Measurements from ENCODE around the gene PPP1R16B.
"Not testable (repeated sequence)": the region's sequence is repeated elsewhere in the genome, so short reads cannot be mapped to it uniquely, and the experiment has no call there.

PPP1R16B gene

DNA sequence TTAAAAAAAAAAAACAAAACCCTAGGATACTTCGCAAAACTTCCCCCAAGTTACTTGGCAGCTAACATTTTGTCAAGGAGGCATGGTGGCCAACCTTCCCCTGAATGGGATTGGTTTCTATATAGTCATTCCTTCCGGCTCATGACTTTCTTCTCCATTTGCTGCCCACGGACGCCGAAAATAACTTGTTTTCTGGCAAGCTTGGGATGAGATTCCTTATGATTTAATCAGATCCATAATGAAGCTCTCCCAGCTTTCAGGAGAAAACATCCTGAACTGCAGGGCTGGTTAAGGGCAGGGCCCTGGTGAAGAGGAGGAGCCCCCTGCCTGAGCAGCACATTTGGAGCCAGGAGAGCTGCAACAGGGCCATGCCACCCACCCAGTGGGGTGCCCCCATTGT, 49.9 kb downstream of the PPP1R16B start:
- no peak for DNase-seq

DNA sequence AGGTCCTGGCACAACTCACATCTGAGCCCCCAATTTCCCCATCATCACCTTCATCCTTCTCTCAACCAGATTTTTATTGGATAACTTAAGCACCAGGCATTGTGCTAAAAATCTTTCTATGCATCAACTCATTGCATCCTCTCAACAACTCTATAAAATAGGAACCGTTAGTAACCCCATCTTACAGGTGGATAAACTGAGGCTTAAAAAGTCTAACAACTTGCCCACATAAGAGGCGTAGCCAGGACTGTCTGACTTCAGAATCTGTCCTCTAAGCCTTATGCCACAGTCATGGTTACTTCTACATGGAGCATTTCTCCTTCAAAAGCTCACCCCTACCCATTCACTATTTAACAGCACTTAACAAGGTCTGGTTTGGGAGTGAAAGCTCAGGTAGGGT, 51.1 kb downstream of the PPP1R16B start:
- no peak for DNase-seq

DNA sequence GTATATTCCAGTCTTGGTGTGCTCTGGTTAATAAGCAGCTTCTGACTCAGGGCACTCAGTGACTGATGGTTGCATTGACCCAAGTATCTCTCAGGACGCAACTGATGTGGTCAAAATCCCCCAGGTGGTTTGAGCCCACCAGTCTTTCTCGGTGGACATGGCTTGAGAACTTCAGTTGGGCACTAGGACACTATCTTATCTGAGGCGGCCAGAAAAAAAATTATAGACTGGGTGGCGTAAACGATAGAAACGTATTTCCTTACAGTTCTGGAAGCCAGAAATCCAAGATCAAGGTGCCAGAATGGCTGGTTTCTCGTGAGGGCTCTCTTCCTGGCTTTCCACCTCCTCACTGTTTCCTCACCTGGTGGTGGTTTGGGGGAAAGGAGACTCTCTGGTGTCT, 52.2 kb downstream of the PPP1R16B start:
- DNase-seq: no peak

DNA sequence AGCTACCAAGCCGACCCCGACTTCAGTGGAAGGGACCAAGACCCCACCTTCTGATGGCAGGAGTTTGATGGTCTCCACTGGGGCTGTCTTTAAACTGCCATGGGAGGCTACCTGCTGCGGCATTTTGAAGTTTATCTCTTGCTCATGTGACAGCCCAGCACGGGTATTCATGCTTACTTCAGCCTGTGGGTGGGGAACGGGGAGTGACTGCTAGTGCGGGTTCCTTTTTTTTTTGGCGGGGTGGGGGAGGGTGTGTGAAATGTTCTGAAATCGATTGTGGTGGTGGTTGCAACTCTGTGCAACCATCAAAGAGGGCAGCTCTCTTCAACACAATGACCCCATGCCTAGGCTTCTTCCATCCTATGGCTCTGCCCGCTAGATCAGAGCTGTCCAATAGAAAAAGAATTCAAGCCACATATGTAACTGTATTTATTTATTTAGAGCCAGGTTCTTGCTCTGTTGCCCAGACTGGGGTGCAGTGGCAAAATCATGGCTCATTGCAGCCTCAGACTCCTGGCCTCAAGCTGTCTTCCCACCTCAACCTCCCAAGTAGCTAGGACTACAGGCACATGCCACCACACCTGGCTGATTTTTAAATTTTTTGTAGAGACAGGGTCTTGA, 53.7 kb downstream of the PPP1R16B start:
- no peak for DNase-seq

DNA sequence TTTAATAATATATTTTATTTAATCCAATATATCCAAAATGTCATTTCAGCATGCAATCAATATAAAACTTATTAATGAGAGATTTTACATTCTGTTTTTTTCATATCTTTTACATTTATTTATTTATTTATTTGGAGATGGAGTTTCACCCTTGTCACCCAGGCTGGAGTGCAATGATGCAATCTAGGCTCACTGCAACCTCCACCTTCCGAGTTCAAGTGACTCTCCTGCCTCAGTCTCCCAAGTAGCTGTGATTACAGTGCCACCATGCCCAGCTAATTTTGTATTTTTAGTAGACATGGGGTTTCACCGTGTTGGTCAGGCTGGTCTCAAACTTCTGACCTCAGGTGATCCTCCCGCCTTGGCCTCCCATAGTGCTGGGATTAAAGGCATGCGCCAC, 54.4 kb downstream of the PPP1R16B start:
- DNase-seq: not testable (repeated sequence)

DNA sequence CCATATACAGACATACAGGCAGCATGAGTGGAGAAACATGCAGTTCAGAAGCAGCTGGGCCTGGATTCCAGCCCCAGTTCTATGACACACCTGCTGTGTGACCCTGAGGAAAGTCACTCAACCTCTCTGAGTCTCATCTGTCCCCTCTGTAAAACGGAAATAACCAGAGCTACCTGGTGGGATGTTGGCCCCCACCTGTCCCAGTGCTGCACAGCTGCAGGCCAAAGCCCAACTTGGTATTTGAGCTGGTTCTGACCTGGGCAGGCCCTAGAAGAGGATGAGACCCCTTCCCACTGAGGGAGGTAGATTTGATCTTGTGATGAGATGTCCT, 55.5 kb downstream of the PPP1R16B start:
- no peak for DNase-seq

DNA sequence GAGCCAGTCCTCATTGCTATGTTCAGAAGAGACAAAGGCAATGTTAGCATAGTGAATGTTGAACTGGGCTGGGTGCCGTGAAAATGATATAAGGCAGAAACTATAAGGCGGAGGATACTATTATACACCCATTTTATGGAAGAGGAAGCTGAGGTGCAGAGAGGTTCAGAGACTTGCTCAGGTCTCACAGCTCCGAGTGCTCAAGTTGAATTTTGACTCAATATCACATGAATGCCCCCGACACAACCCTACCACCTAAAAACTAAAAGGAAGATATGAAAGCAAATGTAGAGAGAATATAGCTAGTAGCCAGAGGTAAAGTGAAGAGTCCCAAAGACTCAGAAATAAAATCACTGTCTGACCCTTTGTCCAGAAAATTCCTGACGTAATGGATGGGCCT, 56.7 kb downstream of the PPP1R16B start:
- DNase-seq: no peak

DNA sequence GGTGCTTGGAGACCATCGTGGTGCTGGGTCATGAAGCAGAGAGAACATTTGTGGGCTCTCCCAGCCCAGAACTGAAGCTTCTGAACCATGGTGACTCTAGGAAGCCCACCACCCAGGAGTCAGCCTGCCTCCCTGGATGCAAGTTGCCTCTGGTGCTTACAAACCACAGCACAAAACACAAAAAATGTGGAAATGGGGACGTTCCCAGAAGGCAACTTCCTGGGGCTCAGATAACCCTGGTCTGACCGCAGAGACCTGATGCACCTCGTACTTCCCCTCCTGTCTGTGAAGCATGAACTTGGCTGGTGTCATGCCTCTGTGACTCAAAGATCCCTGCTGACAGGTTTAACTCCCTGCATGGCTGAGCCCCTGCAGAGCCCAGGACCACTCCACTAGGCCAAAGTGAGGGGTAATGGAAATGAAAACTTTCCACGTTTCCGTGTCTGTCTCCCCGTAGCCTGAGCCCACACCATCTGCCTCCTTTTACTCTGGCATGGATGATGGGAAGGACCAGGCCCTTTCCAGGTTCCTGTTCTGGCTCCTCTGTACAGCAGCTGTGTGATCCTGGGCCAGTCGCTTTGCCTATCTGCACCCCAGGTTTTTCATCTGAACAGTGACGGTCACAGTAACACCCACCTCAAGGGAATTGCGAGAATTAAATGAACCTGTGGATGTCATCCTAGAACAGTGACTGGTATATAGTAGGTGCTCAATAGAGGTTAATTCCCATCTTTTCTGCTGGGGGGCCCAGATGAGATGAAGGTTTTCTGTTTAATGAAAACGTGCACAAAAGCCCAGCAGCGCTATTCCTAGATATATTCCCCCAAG, 57.7 kb downstream of the PPP1R16B start:
- no peak for DNase-seq

DNA sequence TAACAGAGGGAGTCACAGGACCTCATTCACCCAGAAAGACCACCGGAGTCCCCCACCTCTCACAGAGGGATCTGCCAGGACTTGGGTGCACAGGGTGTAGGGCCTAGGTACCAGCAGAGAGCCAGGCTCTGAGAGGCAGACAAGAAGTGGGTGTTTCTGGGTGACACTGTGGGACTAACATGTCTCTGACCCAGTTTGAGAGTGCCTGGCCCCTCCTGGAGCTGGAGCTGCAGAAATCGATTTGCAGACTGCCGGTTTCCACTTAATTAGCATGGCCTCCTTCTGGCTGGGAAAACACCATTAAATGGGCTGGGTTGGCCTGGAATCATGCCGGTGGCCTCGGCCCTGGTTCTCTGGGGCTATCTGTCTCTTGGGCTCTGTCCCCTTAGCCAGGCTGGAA, 59.2 kb downstream of the PPP1R16B start:
- DNase-seq: no peak

DNA sequence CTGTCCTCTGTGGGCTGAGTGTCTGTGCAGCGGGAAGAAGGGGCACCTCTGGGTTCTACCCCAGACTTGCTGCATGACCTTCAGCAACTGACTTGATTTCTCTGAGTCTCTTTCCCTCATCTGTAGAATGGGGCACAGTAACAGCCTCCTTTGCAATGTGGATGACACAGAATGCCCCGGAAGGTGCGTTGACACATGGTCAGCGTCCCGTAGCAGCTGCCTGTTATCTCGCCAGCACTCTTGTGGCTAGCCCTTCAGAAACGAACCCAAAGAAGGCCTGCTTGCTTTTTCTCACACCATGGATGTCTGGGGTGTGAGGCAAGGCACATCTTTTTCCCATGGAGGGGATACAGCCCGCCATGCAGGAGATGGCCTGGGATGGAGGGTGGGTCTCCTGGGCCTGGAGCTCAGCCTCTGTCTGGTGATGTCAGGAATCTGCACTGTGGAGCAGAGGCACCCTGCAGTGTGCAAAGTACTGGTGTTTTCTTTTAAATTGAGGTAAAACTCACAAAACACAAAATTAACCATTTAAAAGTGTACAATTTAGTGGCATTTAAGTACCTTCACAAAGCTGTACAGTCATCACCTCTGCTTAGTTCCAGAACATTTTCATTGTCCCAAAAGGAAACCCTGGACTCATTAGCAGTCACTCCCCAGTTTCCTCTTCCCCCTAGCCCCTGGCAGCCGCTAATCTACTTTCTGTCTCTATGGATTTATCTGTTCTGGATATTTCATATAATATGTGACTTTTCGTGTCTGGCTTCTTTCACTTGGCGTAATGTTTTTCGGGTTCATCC, 61.0 kb downstream of the PPP1R16B start:
- DNase-seq: no peak

DNA sequence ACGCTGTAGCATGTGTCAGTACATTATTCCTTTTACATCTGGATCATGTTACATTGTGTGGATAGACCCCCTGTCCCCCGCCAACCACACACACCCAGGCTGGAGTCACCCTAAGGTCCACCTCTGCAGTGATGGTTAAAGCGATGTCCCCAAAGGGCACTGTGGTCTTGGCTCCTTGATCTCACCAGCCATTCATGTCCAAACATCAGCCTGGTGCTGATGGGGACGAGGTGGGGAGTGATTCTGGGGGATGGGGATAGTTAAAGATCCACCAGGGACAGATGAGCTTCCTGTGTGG, 61.5 kb downstream of the PPP1R16B start:
- no peak for DNase-seq

DNA sequence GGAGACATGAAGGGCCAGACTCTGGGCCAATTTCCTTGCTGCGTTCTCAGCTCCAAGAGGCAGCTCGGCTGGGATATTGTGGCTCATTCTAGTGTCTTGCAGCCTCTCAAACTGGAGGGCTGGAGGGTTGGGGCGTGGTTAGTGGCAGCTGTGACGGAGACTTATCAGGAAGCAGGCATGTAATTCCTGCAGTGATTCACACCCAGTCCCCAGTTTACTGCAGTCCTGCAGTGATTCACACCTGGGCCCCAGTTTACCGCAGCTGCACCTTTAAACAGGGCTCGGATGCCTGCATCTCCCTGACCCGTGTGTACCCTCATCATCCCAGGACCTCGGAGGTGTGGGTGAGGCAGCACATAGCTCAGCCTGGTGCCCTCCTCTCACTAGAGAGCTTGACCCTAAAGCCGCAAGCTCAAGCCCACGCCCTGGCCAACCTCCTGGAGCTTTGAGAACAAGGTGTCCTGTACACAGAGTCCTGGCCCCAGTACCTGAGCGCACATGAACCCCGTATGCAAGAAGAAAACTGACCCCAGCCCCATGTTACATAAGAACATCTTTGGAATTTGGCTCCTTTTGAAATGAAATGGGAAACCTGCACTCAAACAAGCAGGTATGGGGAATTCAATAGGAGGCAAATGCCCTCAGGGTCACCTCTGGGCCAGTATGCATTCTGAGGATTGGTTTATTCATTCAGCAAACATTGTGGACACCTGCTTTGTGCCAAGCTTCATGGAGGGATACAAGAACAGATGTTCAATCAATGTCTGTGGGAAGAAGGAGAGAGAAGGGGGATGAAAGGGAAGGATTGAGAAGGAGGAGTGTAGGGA, 65.4 kb downstream of the PPP1R16B start:
- DNase-seq: no peak

DNA sequence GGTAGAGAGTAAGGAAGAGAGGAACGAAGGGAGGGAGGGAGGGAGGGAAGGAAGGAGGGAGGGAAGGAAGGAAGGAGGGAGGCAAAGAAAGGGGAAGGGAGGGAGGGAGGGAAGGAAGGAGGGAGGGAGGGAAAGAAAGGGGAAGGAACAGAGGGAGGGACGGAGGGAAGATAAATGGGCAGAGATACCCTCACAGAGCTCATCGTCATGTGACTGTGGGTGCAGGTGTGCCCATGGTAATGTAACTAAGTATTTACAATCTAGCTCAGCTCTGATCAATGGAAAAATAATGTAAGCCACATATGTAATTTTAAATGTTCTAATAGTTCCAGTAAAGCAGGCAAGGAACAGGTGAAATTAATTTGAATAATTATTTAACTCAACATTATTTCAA, 66.1 kb downstream of the PPP1R16B start:
- DNase-seq: no peak

DNA sequence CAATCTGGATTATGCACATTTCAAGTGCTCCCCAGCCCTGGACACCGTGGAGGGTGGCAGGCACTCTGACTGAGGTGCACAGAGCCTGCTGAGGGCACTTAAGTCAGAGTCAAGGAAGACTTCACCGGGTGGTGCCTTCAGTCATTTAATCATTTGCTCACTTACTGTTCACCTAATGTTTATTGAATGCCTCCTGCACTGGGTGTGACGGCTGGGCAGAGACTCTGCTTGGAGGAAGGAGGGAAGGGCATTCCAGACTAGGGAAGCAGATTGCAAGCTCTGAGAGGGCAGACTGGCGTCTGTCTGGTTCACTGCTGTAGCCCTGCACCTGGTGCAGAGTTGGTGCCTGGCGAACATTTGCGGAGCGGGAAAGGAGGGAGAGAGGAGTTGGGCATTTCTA, 66.5 kb downstream of the PPP1R16B start:
- DNase-seq: no peak

DNA sequence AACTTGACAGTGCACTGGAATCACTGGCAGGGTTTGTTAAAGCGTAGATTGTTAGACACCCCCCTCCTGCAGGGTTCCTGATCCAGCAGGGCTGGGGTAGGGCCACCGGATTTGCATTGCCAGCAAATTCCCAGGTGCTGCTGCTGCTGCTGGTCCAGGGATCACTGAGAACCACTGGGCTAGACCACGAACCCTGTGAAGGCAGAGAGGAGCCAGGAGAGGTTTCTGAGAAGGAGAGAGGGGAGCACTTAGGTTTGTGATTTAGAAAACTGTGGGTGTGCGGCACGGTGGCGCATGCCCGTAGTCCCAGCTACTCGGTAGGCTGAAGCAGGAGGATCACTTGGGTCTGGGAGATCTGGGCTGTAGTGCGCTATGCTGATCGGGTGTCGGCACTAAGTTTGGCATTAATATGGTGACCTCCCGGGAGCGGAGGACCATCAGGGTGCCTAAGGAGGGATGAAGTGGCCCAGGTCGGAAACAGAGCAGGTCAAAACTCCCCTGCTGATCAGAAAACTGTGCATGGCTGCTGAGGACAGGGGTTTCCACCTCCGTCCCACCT, 67.1 kb downstream of the PPP1R16B start:
- no peak for DNase-seq

DNA sequence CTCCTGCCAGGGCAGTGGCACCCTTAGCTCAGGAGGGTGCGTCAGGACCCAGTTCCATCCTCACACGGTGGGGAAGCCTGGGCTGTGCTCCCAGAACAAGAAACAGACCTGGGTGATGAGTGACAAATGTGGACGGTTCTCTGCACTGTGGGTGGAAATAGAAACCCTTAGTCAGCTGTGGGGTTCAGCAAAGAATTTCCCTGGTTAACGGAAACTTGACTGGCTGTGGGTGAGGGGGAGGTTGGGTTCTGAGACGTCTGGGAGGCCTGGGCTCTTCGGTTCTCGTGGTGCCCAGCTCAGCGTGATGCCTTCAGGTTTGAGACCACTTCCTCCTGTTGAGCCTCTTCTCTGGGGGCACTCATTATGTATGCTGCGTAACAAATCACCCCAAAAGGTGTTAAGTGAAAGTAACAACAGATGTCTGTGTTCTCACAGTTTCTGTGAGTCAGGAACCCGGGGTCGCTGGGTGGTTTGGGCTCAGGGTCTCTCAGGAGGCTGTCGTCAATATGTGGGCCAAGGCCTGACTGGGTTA, 67.6 kb downstream of the PPP1R16B start:
- no peak for DNase-seq

DNA sequence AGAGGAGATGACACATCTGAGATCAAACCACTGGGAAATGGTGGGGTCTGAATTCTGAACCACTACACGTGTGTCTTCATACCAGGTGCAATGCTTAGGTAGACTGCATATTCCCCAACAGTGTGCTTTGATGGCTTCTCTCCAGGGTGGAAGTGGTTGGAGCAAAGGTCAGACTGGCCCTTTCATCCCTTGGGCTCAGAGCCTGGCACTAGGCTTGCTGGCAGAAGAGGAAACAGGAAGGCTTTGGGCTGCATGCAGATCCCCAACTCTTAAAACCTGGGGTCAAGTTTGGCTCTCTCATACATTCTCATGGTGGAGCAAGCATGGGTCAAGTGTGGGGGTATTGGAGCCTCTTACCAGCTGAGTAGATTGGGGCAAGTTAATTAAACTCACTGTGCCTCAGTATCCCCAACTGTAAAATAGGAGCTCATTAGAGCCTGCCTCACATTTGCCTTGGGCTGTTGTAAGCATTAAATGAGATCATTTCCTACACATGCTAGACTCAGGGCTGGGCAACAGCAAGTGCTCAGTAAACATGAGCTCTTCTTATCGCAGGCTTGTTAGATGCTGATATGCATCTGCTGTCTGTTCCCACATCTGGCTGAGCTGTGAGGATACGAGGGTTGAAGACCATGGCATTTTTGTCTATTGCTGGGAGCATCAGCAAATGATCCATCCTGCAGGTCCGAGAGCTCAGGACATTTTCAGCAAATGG, 69.1 kb downstream of the PPP1R16B start:
- DNase-seq: no peak

DNA sequence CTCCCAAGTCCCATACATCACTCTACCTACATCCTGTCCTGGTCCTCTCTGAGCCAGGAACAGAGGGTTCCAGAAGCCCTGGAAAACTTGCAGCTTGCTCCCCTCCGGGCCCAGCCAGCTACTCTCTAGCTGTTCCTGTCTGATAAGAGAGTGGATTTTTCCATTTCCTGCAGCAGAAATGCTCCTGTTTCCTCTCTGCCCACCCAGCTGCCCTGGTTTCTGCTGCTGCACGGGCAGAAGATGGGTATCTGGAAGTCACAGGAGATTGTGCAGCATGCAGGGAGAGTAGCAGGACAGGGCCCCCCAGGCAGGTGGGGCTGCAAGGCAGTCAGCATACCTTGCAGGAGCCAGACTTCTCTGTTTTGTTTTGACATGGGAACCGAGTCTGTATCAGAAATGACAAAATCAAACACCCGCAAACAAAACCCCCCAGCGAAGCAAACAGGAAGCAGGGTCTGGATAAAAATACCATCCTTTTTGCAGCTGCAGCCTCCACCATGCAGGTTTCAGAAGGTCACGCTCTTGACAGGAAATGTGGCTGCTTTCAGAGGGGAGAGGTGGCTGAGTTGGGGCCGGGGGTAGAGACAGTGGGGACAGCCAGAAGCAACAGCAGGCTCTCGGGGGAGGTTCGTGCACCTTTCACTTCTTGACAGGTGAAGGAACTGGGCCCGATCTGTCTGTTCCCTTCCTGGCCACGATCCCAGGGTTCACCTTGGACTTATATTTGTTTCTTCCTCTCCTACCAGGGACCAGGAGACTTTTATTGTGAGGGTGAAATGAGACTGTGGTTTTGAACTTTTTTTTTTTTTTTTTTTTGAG, 69.9 kb downstream of the PPP1R16B start:
- no peak for DNase-seq

DNA sequence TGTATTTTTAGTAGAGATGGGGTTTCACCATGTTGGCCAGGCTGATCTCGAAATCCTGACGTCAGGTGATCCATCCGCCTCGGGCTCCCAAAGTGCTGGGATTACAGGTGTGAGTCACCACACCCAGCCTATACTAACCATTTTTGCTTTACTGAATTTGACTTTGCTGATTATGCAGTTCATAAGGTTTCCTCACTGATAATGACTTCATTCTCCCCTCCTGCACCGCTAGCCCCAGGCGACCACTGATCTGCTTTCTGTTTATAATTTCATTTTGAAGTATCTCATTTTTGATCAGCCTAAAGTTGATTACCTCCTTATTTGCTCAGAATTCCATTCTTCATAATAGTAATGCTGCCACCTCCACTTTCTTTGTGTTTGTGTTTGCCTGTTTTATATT, 72.0 kb downstream of the PPP1R16B start:
- no peak for DNase-seq

DNA sequence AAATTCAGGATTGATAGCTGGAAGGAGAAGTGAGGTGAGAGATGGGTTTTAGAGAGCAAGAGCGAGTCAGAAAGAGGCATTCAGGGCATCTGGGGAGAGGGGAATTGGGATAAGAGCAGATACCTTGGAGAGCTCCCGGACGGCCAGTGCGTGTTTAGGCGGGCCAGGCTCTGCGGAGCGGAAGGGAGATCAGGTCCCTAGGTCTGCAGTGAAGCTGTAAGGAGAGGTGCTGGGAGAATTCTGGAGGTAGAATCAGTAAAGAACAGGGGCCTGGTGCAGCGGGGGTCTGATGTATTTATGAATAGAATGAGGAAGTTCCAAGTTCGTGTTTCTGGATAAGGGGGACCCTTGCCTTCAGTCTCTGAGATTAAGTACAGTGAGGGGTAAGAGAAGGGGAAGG, 73.4 kb downstream of the PPP1R16B start:
- DNase-seq: no peak

Data from cortex of kidney (tissue), 1 donor.